Motor neuron (in vitro differentiated cells): Measurements from ENCODE around the gene CA10. TPM values are rescaled to one million over a fixed set of nuclear protein-coding genes. Genes with fewer than 3 reads are reported as not detected.

Experiments used
- ATAC-seq, 8 experiments: fragments of 200-7000 bp; cut with Tn5 transposase; replicated peaks in 6 of 8; 2 replicates each; pipeline ENCODE4 v1.8.0; 2021; ENCODE audit warnings: mild to moderate bottlenecking in 8 of 8, moderate library complexity in 8 of 8
- H3K27ac ChIP-seq, 2 donors: fragments of 250-450 bp; sonication (Bioruptor Pico); 2 replicates each; pipeline ENCODE4 v1.9.0; 2021; ENCODE audit warnings: antibody characterized with exemption in 2 of 2, mild to moderate bottlenecking in 2 of 2, moderate library complexity in 1 of 2
- H3K4me1 ChIP-seq, 2 donors: fragments of 250-450 bp; sonication (Bioruptor Pico); replicated peaks in 1 of 2; 2 replicates each; pipeline ENCODE4 v1.6.1; 2021; ENCODE audit warnings: antibody characterized with exemption in 2 of 2, mild to moderate bottlenecking in 2 of 2, moderate library complexity in 1 of 2
- H3K4me3 ChIP-seq, 5 donors: fragments of 250-450 bp; sonication (Bioruptor Pico); 2 replicates each; pipeline ENCODE4 v1.9.0; 2021; ENCODE audit warnings: antibody characterized with exemption in 5 of 5, mild to moderate bottlenecking in 5 of 5, moderate library complexity in 4 of 5
- WGBS, 10 experiments: fragments of 450-650 bp; shearing (Covaris generic); methylation state at CpG; one replicate each; pipeline ENCODE4 v1.0.0; 2022; 5-methylcytosine and 5-hydroxymethylcytosine counted together
- in situ Hi-C, 9 experiments: fragments of 400-800 bp; cut with MboI; loops; one replicate each; pipeline ENCODE4 v1.15.0; 2021; ENCODE audit warnings: low sequenced_read_pairs in 9 of 9, low pct_unique_long_range_greater_than_20kb in 2 of 9; ENCODE audit not compliant: unreplicated experiment in 9 of 9
- total RNA-seq, 8 experiments: library from RNA; unstranded; fragments of 300-600 nt; gene quantifications; 2 replicates each; pipeline versions ENCODE4 v1.2.3 to v1.2.4, GENCODE V29; 2022

Gene CA10
- total RNA-seq, 8 experiments from 2014 or later: 0.21 to 14.4 (median 1.8) TPM

- no peak overlapping the region for H3K27ac ChIP-seq
- in situ Hi-C loops: no loop called here
- peak in 3 of 8 experiments; percentile 33 to 64 (median 61) for ATAC-seq
- peaks cover 0 to 6% of the 10 kb centered on the region in 2 donors for H3K4me1 ChIP-seq
- no peak overlapping the region for H3K4me3 ChIP-seq
- 10 to 100% (median 84%) methylated on average over 3 to 8 of the region's 8 CpGs; no CpG with 5 or more reads in 1 of the 10 experiments for WGBS, 10 experiments
These were observed 454.9 kb downstream of the CA10 start for GRCh38 chr17:51703361-51704341.

DNA sequence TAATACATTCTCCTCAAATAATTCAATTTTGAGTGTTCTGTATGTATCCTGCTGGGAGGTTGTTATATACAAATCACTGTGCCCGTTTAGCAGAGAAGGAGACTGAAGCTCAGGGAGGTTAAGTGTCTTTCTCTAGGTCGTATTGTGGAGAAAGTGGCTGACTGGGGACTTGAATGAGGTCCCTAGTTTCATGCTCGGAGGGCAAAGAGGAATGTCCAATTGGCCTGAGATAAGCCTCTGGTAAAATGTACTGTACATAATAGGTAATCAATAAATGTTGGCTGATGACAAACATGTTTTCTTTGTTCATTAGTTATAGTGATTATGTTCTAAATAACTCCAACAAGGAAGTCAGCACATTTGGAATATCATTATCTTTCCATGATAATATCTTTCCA lies 455.6 kb downstream of the CA10 start:
- Histone ChIP-seq H3K4me1 (peaks cover 0 to 6% of the 10 kb centered on the region in 2 donors), H3K4me3 (no peak overlapping the region), H3K27ac (no peak overlapping the region)
- WGBS, 10 experiments: 0 to 77% (median 54%) methylated on average over 1 to 3 of the region's 3 CpGs; no CpG with 5 or more reads in 2 of the 10 experiments
- in situ Hi-C loops: no loop called here
- no peak for ATAC-seq

GRCh38 chr17:51701501-51701900 lies 457.0 kb downstream of the CA10 start:
- 0 to 94% (median 53%) methylated on average over 1 to 2 of the region's 2 CpGs; no CpG with 5 or more reads in 1 of the 10 experiments for WGBS, 10 experiments
- H3K27ac ChIP-seq: no peak overlapping the region
- H3K4me3 ChIP-seq: no peak overlapping the region
- peaks cover 0 to 5% of the 10 kb centered on the region in 2 donors for H3K4me1 ChIP-seq
- in situ Hi-C loops: no loop called here
- no peak for ATAC-seq

GRCh38 chr17:51700011-51700760 lies 458.3 kb downstream of the CA10 start:
- ATAC-seq: no peak
- 40 to 100% (median 74%) methylated on average over 1 to 10 of the region's 17 CpGs for WGBS, 10 experiments
- no peak overlapping the region for H3K4me3 ChIP-seq
- H3K4me1 ChIP-seq: no peaks in the 10 kb centered on the region
- no peak overlapping the region for H3K27ac ChIP-seq
- in situ Hi-C loops: no loop called here

DNA sequence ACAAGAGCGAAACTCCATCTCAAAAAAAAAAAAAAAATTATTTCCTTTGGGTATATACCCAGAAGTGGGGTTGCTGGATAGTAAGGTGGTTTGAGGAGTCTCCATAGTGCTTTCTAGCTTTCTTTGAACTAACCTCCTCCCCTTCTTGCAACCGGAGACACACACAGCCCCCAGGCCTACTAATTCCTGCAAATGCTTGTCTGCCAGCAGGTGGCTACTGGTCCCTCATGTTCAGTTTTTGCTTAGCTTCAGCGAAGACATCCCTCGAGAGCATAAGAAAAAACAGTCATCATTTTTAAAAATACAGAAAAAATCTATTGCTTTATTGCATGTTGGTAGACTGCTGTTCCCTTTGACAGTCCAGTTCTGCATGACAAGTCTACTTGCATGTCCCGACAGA lies 459.2 kb downstream of the CA10 start:
- peak in 1 of 8 experiments; percentile 56 for ATAC-seq
- 0 to 100% (median 70%) methylated on average over 1 to 5 of the region's 5 CpGs for WGBS, 10 experiments
- in situ Hi-C loops: no loop called here

DNA sequence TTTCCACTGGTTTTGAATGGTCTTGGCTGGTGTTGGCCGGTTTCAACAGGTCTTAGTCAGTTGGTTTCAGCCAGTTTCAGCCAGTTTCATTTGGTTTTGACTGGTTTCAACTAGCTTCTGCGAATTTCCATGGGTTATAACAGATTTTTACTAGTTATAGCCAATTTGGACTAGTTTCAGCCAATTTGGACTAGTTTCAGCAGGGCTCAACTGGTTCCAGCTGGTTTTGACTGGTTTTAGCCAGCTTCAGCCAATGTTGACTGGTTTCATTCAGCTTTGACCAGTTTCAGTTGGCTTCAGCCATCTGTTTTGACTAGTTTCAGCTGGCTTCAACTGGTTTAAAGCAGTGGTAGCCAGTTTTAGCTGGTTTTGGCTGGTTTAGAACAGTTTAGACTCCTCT lies 465.6 kb downstream of the CA10 start:
- no peak overlapping the region for H3K27ac ChIP-seq
- H3K4me3 ChIP-seq: no peak overlapping the region
- H3K4me1 ChIP-seq: no peaks in the 10 kb centered on the region
- in situ Hi-C loops: no loop called here
- no peak for ATAC-seq
- 0 to 58% (median 48%) methylated on average over 1 to 2 of the region's 2 CpGs; no CpG with 5 or more reads in 1 of the 10 experiments for WGBS, 10 experiments

More for the DNA sequence above, 459.2 kb downstream of the CA10 start:
- no peak overlapping the region for H3K27ac ChIP-seq
- no peaks in the 10 kb centered on the region for H3K4me1 ChIP-seq
- H3K4me3 ChIP-seq: no peak overlapping the region

DNA sequence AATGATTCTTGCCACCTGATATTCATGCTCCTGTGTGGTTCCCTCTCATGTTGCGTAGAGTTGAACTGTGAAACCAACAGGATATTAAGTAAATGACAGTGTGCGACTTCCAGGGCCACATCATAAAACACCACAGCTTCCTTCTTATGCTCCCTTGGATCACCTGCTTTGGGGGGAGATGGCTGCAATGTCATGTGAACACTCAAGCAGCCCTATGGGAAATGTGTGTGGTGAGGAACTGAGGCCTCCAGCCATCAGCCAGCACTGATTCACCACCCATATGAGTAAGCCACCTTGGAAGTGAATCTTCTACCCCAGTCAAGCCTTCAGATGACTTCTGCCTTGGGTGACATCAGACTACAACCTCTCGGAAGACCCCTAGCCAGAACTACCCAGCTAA lies 470.6 kb downstream of the CA10 start:
- 47 to 100% (median 86%) methylated on average over 1 to 3 of the region's 3 CpGs; no CpG with 5 or more reads in 1 of the 10 experiments for whole genome bisulfite sequencing, 10 experiments
- in situ Hi-C loops: no loop called here
- Histone ChIP-seq H3K4me1 (peaks cover 8 to 16% of the 10 kb centered on the region in 2 donors), H3K27ac (no peak overlapping the region), H3K4me3 (no peak overlapping the region)
- ATAC-seq: no peak

DNA sequence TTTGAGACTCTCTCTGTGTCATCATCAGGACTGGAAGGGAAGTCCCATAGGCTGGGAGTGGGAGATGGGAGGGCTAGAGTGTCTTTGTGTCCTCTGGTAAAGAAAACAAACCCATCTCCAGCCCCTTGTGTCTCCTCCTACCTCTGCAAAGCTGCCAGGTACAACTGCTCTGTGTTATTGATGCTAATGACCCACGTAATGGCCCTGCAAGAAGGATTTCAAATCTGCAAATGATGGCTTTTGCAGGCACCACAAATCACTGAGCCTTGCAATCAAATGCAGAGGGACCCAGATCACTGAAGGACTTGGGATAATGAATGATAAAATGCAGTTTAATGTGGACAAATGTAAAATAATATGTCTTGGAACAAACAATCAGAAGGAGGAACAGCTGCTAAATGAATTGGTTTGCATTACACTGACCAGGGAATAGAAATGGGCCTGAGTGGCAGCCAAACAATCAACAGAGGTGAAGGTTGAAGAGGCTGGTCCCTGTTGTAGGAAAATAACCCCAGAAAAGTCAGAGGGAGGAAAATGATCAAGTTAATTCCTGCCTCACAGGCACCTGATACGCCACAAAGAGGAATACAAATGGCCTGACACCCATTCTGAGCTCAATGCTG lies 473.1 kb downstream of the CA10 start:
- 0 to 65% (median 38%) methylated on average over 1 to 2 of the region's 2 CpGs; no CpG with 5 or more reads in 2 of the 10 experiments for WGBS, 10 experiments
- Histone ChIP-seq H3K4me3 (no peak overlapping the region), H3K4me1 (peaks cover 8 to 18% of the 10 kb centered on the region in 2 donors), H3K27ac (peak overlapping the region; percentile 4 to 38)
- in situ Hi-C loops: no loop called here
- ATAC-seq: peak in 5 of 8 experiments; percentile 78 to 97 (median 91)

GRCh38 chr17:51684214-51684613 lies 474.3 kb downstream of the CA10 start:
- WGBS, 10 experiments: 0 to 80% (median 68%) methylated on average over 1 to 3 of the region's 5 CpGs; no CpG with 5 or more reads in 5 of the 10 experiments
- H3K4me3 ChIP-seq: no peak overlapping the region
- H3K27ac ChIP-seq: no peak overlapping the region
- no peak for ATAC-seq
- in situ Hi-C loops: no loop called here
- peaks cover 8 to 18% of the 10 kb centered on the region in 2 donors for H3K4me1 ChIP-seq

DNA sequence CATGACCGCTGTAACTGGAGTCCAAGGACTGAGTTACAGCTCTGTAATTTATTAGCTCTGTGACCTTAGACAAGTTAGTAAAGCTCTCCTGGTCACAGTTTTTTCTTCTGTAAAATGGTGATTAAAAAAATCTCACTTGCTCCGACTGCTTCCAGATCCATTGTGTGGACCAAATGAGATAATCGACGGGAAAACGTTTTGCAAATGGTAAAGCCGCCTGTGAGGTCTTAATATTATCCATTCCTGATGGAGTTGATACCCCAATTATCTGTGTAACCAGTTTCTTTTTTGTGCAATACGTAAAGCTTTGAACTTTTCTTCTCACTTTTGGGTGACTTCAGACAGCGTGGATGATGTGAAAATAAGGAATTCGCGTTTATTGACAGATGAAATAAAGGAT lies 475.2 kb downstream of the CA10 start:
- in situ Hi-C loops: no loop called here
- Histone ChIP-seq H3K27ac (no peak overlapping the region), H3K4me3 (no peak overlapping the region), H3K4me1 (peaks cover 8 to 18% of the 10 kb centered on the region in 2 donors)
- 0 to 94% (median 82%) methylated on average over 2 to 10 of the region's 10 CpGs for WGBS, 10 experiments
- ATAC-seq: no peak

GRCh38 chr17:51682115-51682514 lies 476.4 kb downstream of the CA10 start:
- H3K27ac ChIP-seq: no peak overlapping the region
- in situ Hi-C loops: no loop called here
- H3K4me1 ChIP-seq: peaks cover 8 to 18% of the 10 kb centered on the region in 2 donors
- ATAC-seq: no peak
- 0 to 100% (median 55%) methylated on average over 1 to 4 of the region's 5 CpGs; no CpG with 5 or more reads in 2 of the 10 experiments for WGBS, 10 experiments
- H3K4me3 ChIP-seq: no peak overlapping the region

GRCh38 chr17:51677875-51678274 lies 480.6 kb downstream of the CA10 start:
- in situ Hi-C loops: no loop called here
- Histone ChIP-seq H3K4me3 (no peak overlapping the region), H3K27ac (no peak overlapping the region), H3K4me1 (peaks cover 0 to 6% of the 10 kb centered on the region in 2 donors)
- 0 to 100% (median 80%) methylated on average over 1 of the region's 1 CpG; no CpG with 5 or more reads in 5 of the 10 experiments for WGBS, 10 experiments
- no peak for ATAC-seq
